ENCODE measurements around the gene SDHAF3. TPM values are rescaled to one million over a fixed set of nuclear protein-coding genes. Genes with fewer than 3 reads are reported as not detected.
"Not testable (repeated sequence)": the region's sequence is repeated elsewhere in the genome, so short reads cannot be mapped to it uniquely, and the experiment has no call there.

Gene SDHAF3
- polyA plus RNA-seq, 1 donor, result 41.3 TPM

DNA sequence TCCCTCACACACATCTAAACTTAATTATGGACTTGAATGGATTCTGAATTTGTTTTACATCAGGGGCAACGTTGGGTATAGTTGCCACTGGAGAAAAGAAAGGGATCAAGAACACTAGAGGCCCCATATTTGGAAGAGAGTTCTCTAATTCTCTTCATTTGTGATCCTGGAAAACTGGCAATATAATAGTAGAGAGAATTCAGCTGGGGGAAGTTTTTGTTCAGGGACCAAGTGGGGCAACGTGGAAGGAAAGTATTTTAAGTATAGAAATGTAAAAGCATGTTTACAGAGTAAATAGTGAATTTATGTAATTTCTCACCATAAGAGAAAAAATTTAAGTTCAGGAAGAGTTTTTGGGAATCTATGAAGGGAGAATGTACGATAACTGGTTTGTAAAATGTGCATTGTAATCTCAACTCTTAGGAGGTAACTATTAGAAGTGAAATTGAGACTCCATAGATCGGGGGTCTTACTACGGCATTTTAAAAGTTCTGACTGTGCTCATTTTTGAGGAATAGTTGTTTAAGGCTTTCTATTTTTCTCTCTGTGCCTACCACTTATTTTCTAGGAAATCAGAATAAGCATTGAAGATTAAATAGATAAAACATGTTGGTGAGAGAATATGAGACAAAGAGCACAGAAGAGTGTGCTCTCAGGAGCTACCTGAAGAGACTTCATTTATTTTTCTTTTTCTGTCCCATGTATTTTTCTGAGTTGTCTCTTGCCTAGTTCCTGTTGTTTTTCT lies 3.4 kb downstream of the SDHAF3 start:
- no peak for DNase-seq

DNA sequence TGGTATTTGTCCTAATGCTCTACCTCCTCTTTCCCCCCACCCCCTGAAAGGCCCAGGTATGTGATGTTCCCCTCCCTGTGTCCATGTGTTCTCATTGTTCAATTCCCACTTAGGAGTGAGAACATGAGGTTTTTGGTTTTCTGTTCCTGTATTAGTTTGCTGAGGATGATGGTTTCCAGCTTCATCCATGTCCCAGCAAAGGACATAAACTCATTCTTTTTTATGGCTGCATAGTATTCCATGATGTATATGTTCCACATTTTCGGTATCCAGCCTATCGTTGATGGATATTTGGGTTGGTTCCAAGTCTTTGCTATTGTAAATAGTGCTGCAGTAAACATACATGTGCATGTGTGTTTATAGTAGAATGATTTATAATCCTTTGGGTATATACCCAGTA lies 5.6 kb downstream of the SDHAF3 start:
- not testable (repeated sequence) for DNase-seq

DNA sequence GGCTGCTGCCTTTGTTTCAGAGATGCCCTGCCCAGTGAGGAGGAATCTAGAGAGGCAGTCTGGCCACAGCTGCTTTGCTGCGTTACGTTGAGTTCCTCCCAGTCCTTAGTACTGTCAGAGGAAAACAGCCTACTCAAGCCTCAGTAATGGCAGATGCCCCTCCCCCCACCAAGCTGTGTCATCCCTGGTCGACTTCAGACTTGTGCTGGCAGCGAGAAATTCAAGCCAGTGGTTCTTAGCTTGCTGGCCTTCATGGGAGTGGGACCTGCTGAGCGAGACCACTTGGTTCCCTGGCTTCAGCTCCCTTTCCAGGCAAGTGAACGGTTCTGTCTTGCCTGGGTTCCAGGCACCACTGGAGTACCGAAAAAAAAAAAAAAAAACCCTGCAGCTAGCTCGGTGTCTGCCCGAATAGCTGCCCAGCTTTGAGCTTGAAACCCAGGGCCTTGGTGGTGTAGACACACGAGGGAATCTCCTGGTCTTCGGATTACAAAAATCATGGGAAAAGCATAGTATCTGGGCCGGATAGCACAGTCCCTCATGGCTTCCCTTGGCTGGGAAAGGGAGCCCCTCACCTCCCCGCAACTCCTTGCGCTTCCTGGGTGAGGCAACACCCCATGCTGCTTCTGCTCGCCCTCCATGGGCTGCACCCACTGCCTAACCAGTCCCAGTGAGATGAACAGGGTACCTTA lies 9.1 kb downstream of the SDHAF3 start:
- no peak for DNase-seq

DNA sequence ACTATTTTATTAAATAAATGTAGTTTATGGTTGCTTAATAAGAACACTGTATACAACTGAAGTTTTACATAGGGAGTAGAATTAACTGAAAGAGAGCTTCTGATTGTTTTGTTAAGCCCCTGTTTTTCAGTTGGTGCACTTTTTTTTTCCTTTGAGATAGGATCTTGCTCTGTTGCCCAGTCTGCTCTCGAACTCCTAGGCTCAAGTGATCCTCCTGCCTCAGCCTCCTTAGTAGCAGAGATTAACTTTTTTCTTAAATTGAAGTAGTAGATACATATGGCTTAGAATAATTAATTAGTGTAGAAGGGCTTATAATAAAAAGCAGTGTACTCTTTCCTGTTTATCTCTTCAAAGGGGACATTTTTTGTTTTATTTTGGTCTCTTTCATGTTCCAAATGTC lies 11.2 kb downstream of the SDHAF3 start:
- no peak for DNase-seq

DNA sequence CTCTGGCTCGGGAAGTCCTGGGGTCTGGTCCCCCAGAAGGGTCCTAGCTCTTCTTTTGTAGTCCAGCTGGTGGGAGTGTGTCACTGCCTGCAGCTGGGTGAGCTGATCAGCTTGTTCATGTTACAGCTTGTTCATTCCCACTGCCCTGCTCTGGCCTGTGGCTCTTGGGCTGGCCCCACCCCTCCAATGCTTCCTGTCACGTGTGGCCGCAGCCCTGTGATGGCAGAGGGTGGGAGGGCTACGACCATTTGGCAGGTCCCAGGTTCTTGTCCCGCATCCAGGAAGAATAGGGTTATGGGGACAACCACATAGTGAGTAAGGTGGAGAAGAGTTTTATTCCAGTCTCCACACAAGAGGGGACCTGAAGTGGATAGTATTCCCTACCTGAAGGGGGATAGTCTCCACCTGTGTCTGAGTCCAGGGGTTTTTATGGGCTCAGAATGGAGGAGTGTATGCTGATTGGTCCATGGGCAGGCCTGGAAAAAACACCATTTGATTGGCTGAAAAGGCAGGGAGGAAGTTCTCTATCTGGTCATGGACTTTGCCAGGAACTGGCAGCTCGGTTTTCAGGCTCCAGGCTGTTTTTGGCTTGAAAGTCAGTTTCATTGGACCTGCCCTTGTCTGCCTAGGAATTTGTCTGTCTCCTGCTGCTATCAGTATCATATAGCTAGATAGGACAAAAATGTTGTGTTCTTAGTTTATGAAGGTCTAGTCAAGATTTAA lies 13.1 kb downstream of the SDHAF3 start:
- no peak for DNase-seq

DNA sequence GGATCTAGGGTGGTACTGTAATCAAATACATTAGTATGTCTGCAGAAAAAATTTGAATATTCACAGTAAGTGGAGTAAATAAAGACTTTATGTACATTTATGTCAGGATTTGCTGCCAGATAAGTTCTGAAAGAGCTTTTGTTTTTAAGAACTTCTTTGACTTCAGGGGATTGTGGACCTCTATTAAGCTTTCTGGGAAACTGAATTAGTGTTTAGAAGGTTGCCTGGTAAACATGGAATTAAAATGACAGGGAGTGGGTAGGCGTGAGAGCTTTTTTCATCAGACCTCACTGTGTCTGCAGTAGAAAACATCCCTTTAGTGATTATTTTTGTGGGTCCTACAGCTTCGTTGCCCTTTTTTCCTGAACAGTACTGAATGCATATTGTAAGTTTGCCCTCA lies 15.7 kb downstream of the SDHAF3 start:
- no peak for DNase-seq

DNA sequence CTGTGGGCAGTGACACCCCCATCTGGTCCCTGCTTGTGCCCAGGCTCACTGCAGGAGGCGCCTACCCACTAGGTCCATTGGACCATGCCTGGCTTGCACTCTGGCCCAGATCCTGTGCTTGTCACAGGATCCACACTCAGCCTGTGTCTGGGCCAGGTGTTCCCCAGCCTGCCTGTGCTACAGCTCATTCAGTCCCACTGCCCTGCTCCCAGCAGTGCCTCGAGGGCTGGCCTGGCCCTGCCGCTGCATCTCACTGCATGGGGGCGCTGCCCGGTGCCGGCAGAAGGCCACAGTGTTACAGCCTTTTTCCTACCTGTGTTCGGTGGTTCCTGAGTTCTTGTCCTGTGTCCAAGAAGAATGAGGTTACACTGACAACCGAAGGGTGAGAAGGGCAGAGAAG lies 21.3 kb downstream of the SDHAF3 start:
- no peak for DNase-seq

DNA sequence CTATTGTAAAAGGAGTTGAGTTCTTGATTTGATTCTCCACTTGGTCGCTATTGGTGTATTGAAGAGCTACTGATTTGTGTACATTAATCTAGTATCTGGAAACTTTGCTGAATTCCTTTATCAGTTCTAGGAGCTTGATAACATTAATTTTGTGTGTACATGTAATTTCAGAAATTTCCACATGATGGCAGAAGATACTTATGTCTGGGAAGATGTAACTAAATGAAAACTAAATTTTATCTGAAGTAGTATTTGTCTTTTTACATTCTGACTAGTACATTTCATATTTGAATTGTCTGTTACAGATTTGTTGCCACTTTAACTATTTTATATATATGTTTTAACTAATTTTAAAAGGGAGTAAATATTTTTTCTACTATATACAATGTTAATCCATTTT lies 27.6 kb downstream of the SDHAF3 start:
- peak; percentile 25 for DNase-seq

DNA sequence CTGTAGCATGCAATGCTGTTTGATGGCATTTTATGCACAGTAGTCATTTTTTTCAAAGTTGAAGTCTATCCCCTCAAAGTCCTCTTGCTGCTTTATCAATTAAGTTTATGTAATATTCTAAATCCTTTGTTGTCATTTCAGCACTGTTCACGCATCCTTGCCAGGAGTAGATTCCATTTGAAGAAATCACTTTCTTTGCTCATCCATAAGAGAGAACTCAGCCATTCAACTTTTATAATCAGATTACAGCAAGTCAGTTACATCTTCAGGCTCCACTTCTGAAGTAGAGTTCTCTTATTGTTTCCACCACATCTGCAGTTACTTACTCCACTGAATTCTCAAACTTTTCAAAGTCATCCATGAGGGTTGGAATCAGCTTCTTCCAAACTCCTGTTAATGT lies 32.3 kb downstream of the SDHAF3 start:
- DNase-seq, result no peak

DNA sequence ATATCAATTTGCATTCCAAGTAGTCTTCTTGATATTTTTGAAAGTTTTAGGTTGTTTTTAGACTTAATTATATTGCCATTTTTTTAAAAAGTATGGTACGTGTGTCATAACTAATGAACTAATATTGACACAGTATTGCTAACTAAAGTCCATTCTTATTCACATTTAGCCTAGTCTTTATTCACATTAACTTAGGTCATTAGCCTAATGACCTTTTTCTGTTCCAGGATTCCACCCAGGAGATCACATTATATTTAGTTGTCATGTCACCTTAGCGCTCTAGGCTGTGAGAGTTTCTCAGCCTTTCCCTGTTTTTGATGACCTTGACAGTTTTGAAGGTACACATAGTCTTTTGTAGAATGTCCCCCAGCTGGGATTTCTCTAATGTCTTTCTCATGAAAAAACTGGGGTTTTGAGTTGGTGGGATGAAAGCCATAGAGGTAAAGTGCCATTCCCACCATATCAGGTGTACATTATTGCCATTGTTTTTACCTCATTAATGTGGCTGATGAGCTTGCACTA lies 38.5 kb downstream of the SDHAF3 start:
- DNase-seq, result no peak

DNA sequence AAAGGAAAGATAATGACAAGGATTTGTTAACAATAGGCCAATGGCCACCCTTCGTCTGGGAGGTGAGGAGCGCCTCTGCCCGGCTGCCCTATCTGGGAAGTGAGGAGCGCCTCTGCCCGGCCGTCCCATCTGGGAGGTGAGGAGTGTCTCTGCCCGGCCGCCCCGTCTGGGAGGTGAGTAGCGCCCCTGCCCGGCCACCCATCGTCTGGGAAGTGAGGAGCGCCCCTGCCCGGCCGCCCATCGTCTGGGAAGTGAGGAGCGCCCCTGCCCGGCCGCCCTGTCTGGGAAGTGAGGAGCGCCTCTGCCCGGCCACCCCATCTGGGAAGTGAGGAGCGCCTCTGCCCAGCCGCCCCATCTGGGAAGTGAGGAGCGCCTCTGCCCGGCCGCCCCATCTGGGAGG lies 42.5 kb downstream of the SDHAF3 start:
- DNase-seq, result not testable (repeated sequence)

DNA sequence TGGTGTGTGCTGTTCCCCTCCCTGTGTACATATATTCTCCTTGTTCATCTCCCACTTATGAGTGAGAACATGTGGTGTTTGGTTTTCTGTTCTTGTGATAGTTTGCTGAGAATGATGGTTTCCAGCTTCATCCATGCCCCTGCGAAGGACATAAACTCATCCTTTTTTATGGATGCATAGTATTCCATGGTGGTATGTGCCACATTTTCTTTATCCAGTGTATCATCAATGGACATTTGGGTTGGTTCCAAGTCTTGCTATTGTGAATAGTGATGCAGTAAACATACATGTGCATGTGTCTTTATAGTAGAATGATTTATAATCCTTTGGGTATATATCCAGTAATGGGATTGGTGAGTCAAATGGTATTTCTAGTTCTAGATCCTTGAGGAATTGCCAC lies 44.1 kb downstream of the SDHAF3 start:
- DNase-seq, result not testable (repeated sequence)

DNA sequence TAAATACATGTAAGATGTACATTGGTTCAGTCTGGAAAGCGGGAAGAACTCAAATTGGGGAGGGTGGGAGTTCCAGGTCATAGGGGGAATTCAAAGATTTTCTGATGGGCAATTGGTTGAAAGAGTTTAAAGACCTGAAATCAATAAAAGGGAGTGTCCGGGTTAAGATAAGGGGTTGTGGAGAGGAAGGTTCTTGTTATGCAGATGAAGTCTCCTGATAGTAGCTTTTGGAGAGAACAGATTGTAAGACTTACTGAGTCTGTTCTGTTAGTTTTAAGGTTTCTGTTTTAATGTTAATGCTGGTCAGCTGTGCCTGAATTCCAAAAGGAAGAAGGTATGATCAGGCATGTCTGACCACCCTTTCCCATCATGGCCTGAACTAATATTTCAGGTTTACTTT lies 48.8 kb downstream of the SDHAF3 start:
- DNase-seq, result no peak

DNA sequence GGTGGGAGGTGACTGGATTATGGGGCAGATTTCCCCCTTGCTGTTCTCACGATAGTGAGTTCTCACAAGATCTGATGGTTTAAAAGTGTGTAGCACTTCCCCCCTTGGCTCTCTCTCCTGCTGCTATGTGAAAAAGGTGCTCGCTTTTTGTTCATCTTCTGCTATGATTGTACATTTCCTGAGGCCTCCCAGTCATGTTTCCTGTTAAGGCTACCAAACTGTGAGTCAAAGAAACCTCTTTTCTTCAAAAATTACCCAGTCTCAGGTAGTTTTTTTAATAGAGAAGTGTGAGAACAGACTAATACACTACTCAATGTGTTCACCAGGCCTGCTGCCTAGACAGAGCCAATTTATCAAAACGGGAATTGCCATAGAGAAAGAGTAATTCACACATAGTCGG lies 49.7 kb downstream of the SDHAF3 start:
- no peak for DNase-seq

DNA sequence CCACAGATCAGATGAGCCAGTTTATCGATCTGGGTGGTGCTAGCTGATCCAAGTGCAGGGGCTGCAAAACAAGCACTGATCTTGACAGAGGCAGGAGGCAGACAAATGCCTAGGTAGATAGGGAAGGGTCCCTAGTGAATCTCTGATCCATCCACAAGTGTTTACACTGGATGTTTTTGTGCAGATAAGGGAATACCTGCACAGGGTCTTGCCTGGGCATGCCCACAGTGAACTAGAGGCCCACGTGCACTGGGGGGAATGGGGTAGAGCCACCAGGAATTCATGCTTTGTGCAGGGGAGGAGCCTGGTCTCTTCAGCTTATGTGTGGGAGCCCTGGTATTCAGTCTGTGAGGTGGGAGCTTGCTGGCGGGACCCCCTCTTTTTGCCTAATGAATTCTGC lies 50.3 kb downstream of the SDHAF3 start:
- no peak for DNase-seq

DNA sequence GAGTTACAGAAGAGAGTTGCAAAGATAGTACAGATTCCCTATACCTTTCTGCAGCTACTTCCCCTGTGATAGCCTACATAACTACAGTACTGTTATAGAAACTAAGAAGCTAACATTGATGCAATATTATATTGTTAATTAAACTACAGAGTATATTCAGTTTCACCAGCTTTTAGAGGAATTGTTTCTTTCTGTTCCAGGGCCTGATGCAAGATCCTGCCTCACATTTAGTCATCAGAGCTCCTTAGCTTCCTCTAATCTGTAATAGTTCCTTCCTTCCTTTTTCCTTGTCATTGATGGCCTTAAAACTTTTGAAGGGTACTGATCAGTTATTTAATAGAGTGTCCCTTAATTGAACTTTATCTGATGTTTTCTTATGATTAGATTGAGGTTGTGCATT lies 56.8 kb downstream of the SDHAF3 start:
- no peak for DNase-seq

DNA sequence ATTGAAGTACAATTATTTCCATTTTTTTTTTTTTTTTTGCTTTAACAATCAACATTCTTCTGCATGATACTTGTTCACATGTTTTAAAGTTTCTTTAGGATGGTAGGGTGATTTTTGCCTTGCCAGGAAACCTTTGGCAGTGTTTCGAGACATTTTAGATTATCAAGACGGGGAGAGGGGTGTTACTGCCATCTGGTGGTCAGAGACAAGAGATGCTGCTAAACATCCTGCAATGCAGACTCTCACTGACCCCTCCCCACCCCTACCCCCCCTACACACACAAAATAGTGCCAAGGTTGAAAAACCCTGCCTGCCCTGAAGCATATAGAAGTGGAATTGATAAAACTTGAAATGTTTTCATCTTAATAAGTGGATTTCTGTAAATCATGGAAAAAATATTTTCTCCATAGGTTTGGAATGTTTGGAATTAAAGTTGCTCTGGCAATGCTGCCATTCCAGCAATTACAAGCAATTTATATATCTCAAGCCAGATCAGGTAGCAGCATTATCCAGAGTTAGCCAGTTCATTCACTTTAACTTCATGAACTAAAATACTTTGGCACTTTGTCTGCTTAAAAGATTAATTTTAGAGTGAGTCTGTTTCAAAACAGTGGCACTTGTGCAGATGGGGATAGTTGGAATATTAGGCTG lies 62.1 kb downstream of the SDHAF3 start:
- peak; percentile 68 for DNase-seq

DNA sequence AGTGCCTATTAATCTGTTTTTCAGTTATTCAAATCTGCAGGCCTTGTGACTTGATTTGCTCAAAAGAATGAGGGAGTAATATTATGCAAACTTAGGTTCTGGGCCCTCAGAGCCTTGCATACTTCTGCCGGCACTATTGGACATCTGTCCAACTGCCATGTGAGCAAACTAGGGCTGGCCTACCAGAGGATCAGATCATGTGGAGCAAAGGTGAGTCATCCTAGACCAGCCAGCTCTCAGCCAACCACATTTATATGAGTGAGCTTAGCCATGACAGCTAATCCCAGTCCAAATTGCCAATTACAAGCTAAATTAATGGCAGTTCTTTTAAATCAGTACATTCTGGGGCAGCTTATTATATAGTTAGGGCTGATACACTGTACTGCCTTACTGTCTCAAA lies 69.6 kb downstream of the SDHAF3 start:
- no peak for DNase-seq

DNA sequence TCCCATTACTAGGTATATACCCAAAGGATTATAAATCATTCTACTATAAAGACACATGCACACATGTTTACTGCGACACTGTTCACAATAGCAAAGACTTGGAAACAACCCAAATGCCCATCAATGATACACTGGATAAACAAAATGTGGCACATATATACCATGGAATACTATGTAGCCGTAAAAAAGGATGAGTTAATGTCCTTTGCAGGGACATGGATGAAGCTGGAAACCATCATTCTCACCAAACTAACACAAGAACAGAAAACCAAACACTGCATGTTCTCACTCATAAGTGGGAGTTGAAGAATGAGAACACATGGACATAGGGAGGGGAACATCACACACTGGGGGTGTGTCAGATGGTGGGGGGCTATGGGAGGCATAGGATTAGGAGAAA lies 78.7 kb downstream of the SDHAF3 start:
- not testable (repeated sequence) for DNase-seq

DNA sequence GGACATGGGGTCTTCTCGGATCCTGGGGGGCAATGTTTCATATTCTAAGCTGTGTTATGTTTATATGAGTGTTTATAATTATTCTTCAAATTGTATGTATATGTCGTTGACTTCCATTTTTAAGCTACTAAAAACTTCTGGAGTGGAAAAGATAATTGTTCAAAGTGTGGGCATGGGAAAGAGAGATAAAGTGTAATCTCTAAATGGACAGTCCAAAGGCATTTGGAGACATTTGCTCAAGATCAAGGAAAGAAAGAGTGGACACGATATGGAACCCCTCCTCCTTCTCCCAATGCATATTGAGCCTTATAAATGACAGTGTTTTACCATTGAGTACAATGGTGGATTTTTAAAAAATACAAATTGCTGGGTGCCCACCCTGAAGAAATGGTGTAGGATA lies 81.1 kb downstream of the SDHAF3 start:
- DNase-seq, result no peak

DNA sequence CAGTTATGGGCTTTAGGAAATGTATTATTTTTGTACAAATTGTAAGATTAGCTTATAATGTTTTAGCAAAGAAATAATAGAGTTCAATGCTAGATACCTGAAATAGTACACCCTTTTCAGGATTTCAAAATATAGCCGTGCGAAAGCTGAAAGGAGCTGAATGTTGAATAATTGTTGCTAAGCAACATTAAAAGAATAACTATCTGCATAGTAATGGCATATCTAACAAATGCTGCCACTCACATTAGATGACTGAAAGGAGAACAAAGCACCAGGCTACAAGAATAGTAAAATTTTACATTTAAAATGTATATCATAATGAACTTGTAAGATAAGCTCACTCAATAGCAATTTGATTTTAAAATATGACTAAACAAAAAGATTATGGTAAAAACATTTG lies 82.5 kb downstream of the SDHAF3 start:
- DNase-seq, result no peak

DNA sequence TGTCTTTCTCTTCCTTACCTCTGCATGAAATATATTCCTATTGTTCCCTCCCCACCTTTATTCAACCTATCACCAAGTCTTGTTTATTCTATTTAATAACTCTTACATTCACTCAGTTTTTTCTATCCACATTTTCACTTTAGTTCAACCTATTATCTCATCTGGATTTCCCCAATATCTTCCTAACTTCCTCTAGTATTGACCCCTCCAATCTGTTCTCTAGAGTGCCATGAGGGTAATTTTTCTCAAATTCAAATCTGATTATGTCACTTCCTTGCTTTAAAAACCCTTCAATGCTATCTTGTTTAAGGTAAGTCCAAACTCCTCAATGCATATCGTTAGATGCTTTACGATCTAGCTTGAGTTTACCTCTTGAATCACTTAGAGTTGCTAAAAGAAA lies 86.5 kb downstream of the SDHAF3 start:
- DNase-seq, result no peak

DNA sequence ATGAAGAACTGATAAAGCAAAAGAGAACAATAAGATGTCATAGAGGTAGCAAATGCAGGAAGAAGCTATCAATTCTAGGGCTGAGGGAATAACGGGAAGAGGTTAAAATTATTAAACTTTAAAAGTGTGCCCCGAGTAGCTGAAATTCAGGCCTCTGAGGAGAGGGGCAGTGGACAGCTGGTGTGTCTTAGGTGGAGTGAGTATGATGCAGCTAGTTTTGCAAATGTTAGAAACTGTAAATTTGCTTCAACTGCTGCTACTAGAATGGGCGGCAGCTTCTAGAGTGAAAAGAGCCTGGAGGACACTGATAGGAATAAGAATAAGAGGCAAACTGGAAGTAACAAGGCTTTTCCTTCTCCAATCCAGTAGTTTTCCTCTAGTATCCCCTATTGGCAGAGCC lies 87.3 kb downstream of the SDHAF3 start:
- DNase-seq, result no peak
